Measurements from ENCODE around the gene GHDC. TPM values are rescaled to one million over a fixed set of nuclear protein-coding genes. Genes with fewer than 3 reads are reported as not detected.

GHDC gene
- total RNA-seq, 3 donors from 2014 or later = 29.1 to 53.0 (median 33.1) TPM

GRCh38 chr17:42166196-42166763 lies 28.0 kb downstream of the GHDC start:
- Histone ChIP-seq H3K27me3 (no peaks in the 10 kb centered on the region), H3K4me1 (no peaks in the 10 kb centered on the region), H3K9me3 (no peaks in the 10 kb centered on the region), H3K36me3 (no peaks in the 10 kb centered on the region), H3K4me3 (no peak overlapping the region), H3K27ac (no peak overlapping the region)
- TF ChIP-seq POLR2AphosphoS5 (IDR thresholded peaks at IDR 0.05) (no peak), POLR2A (IDR thresholded peaks at IDR 0.05) (no peak)
- TF ChIP-seq, protein P1, sequence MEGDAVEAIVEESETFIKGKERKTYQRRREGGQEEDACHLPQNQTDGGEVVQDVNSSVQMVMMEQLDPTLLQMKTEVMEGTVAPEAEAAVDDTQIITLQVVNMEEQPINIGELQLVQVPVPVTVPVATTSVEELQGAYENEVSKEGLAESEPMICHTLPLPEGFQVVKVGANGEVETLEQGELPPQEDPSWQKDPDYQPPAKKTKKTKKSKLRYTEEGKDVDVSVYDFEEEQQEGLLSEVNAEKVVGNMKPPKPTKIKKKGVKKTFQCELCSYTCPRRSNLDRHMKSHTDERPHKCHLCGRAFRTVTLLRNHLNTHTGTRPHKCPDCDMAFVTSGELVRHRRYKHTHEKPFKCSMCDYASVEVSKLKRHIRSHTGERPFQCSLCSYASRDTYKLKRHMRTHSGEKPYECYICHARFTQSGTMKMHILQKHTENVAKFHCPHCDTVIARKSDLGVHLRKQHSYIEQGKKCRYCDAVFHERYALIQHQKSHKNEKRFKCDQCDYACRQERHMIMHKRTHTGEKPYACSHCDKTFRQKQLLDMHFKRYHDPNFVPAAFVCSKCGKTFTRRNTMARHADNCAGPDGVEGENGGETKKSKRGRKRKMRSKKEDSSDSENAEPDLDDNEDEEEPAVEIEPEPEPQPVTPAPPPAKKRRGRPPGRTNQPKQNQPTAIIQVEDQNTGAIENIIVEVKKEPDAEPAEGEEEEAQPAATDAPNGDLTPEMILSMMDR (IDR thresholded peaks at IDR 0.05) = no peak
- intact Hi-C loops (cut with DNase I; ENCODE audit: low total_unique reads) = no loop called here
- no peak for DNase-seq (ENCODE audit: low spot score in 2 of 2)

GRCh38 chr17:42165751-42166150 lies 28.5 kb downstream of the GHDC start:
- H3K4me3 ChIP-seq = no peak overlapping the region
- H3K27me3 ChIP-seq = no peaks in the 10 kb centered on the region
- H3K36me3 ChIP-seq = no peaks in the 10 kb centered on the region
- intact Hi-C loops (cut with DNase I; ENCODE audit: low total_unique reads) = no loop called here
- H3K4me1 ChIP-seq = no peaks in the 10 kb centered on the region
- no peak for DNase-seq (ENCODE audit: low spot score in 2 of 2)
- no peak overlapping the region for H3K27ac ChIP-seq
- no peaks in the 10 kb centered on the region for H3K9me3 ChIP-seq
- TF ChIP-seq POLR2AphosphoS5 (IDR thresholded peaks at IDR 0.05) = no peak
- TF ChIP-seq, protein P1 (IDR thresholded peaks at IDR 0.05) = no peak
- TF ChIP-seq POLR2A (IDR thresholded peaks at IDR 0.05) = no peak

DNA sequence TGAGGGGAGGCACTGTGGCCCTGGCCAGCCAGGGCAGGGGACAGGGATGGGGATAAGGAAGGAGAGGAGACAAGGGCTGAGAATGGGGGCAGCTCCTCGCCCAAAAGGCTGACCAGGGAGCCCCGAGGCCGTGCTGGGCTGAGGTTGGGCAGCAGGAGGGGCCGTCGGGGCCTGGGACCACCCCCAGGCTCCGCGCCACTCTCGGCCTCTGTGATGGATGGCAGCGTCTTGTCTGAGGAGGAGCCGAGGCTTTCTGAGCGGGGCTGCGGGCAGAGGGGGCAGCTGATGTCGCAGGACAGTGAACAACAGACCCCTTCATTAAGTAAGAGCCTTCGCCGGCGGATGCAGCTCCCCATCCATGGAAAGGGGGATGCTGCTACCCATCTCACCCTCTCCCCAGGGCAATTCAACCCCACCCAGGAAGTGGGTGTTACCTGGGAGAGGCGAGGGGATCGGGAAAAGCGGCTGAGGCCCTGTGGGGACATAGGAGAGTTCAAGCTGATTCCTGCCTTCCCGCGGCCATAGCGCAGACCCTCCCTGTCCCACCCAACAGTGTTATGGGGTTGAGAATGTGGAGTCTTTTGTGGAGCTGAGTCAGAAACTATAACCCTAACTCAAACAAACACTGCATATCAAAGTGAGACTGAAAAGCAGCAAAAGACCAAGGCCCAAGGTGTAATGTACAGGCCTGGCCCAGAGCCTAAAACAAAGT lies 30.4 kb downstream of the GHDC start:
- TF ChIP-seq POLR2AphosphoS5 (IDR thresholded peaks at IDR 0.05) (no peak), POLR2A (IDR thresholded peaks at IDR 0.05) (no peak)
- TF ChIP-seq, protein P1 (IDR thresholded peaks at IDR 0.05) = no peak

GRCh38 chr17:42163113-42163512 lies 31.2 kb downstream of the GHDC start:
- Histone ChIP-seq H3K27me3 (no peaks in the 10 kb centered on the region), H3K9me3 (no peaks in the 10 kb centered on the region), H3K27ac (no peak overlapping the region), H3K4me1 (no peaks in the 10 kb centered on the region), H3K36me3 (no peaks in the 10 kb centered on the region), H3K4me3 (no peak overlapping the region)
- intact Hi-C loops (cut with DNase I; ENCODE audit: low total_unique reads) = no loop called here
- DNase-seq (ENCODE audit: low spot score in 2 of 2) = no peak
- TF ChIP-seq, protein P1 (IDR thresholded peaks at IDR 0.05) = no peak
- TF ChIP-seq POLR2A (IDR thresholded peaks at IDR 0.05) (no peak), POLR2AphosphoS5 (IDR thresholded peaks at IDR 0.05) (no peak)

More for the DNA sequence above, 30.4 kb downstream of the GHDC start:
- Histone ChIP-seq H3K9me3 (no peaks in the 10 kb centered on the region), H3K27me3 (no peaks in the 10 kb centered on the region), H3K4me3 (no peak overlapping the region), H3K36me3 (no peaks in the 10 kb centered on the region), H3K4me1 (no peaks in the 10 kb centered on the region), H3K27ac (no peak overlapping the region)
- intact Hi-C loops (cut with DNase I; ENCODE audit: low total_unique reads) = no loop called here
- no peak for DNase-seq (ENCODE audit: low spot score in 2 of 2)

GRCh38 chr17:42160531-42160910 lies 33.8 kb downstream of the GHDC start:
- Histone ChIP-seq H3K36me3 (no peaks in the 10 kb centered on the region), H3K4me3 (no peak overlapping the region), H3K4me1 (no peaks in the 10 kb centered on the region), H3K9me3 (no peaks in the 10 kb centered on the region), H3K27ac (no peak overlapping the region), H3K27me3 (no peaks in the 10 kb centered on the region)
- intact Hi-C loops (cut with DNase I; ENCODE audit: low total_unique reads) = no loop called here
- no peak for DNase-seq (ENCODE audit: low spot score in 2 of 2)
- TF ChIP-seq, protein P1 (IDR thresholded peaks at IDR 0.05) = no peak
- TF ChIP-seq POLR2A (IDR thresholded peaks at IDR 0.05) = no peak
- no peak for TF ChIP-seq POLR2AphosphoS5 (IDR thresholded peaks at IDR 0.05)
